NCI-H1105 treated with DMSO at 0.1 percent for 48 hours (cell line): ENCODE data around the gene NSFL1C.
A peak's percentile ranks its signal among the peaks of the same experiment; 100 is the strongest.

Experiments used
- DNase-seq: peaks from one replicate; lab custom pipeline; 2025; lab: John Stamatoyannopoulos, UW

The NSFL1C gene

DNA sequence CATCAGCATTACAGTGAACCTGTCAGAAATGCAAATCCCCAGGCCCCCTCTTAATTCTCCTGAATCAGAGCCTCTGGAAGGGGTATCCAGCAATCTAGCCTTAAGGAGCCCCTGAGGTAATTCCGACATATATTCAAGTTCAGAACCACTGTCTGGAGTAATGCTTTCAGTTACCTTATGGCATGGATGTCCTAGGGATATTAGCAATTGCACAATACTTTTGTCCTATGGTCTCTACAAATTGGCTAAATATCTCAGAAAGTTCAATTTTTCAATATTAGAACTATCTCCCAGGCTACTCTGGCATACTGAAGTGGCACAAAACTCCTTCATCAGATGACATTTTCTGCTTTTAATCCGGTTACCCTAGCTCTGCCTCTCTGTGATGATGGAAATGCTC is 6.4 kb downstream of the NSFL1C start:
- DNase-seq = no peak

DNA sequence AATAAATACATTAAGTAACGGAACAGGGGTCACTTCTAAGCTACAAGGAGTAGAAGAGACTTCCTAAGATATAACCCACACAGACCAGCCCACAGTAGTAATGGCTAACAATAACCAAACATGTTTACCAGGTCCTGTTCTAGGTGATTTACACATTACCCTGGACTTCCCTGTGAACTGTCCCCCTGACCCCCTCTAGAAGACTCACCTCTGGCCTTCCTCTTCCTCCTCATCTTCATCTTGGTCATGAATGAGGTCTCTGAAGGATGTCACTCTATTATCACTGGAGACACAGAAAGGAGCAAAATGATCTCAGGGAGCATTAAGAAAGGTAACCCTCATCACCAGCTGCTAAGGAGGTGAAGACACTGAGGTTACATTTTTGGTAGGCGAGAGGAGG is 8.7 kb downstream of the NSFL1C start:
- no peak for DNase-seq

DNA sequence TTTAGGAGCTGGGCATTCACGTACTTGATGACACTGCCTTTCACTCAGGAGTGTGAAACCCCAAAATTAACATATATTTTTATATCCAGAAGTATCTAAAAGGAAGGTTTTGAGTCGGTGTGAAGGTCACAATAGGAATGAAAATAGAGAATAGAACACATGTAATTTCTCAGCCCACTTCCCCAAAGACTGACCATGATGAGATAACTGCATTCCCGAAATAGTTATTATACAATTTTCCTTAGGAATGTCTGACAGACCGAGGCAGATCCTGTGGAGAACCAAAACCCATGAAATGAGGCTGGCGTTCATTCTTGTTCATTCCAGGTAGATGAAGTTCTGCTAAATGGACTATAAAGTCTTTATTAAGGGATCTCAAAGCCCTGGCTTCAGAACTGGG is 10.3 kb downstream of the NSFL1C start:
- DNase-seq = no peak

DNA sequence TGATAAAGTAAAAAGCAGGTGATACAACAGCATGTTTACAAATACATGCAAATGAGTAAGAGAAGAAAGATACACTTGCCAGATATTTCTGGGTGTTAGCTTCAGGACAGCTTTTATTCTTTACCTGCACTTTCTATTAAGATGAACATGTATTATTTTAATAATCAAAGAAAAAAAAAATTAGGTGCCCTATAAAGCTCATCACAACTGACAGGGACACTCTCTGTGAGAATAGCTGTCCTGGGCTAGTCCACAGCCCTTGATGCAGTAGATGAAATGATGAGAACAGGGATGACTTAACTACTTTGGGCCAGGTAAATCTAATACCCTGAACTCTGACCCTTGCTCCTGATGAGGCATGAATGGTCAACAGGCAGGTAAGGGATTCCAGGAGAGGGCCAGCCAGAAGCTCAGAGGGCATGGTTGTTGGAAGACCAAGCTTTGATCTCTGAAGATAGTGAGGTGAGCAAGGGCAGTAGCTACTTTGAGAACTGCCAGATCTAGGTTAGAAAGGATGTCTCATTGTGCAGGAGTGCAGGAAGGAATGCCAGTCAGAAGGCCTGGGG is 15.6 kb downstream of the NSFL1C start:
- DNase-seq = no peak

DNA sequence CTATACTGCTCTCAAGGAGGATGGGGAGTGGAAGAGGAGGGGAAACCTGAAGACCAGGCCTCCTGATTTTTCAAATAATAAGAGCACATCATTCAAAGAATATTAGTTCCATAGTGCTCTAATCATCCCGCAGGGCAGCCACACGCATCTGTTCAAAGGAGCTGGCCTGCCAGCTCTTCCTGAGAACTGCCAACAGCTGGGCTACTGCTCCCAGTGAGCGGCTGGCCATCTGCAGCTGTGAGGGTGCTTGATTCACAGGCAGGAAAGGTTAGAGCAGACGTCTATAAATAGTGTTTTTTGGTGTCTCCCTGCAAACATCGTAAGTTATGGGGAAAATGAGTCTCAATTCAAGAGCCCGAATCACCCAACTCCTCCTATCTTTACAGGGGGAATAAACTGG is 17.3 kb downstream of the NSFL1C start:
- no peak for DNase-seq

DNA sequence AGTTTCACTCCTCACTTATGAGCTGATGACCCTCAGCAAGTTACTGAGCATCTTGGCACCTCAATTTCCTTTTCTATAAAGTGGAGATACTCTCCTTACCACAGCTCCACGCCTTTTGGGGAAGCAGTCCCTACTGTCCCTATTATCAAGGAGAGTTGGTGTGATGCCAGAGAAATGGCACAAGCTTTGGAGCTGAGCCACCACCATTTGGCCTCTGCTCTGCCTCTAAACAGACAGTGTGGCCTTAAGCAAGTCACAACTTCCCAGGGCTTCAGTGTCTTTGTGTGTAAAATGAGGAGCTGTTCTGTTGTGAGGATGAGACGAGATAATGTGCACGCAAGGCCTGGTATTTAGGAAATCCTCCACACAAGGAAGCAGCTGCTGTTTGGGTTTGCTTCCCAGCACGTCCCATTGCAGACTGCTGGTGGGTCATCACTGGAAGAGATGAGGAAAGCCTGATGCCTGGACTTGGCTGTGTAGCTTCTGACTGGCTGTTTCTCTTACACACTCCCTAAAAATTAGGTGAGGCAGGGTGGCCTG is 18.5 kb downstream of the NSFL1C start:
- no peak for DNase-seq

DNA sequence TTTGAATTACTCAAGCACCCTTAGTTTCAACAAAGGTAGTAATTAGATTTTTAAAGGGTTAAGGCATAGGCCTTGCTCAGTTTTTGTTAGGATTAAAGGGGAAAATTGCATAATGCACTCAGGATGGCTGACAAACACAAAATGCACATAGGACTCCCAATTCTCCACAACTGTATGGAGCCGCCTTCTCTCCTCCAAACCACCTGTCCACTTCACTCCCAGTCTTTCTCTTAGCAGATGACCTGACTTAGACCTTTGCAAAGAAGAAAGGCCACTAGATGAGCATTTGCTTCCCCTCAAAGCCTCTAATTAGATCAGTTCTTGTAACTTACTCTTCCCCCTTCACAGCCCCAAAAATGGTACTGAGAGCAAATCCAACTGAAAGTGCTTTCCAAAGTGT is 20.1 kb downstream of the NSFL1C start:
- no peak for DNase-seq

DNA sequence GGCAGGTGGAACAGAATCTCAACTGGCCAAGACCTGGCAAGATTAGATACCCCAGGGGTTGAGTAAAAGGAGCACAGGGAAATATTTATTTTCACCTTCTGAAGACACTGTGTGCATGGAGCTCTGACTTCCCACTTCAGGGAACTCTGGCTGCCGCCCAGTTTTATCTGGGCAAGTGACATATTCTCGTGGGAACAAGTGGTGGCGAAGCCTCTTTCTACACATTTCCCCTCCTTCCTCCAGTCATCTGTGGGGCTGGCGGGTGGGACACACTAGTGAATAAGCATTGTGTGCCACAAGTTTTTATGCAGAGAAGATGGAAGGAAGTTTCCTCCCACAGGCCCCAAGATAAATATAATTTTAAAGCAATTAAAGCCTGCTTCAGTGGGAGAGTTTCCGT is 23.6 kb downstream of the NSFL1C start:
- DNase-seq = no peak

DNA sequence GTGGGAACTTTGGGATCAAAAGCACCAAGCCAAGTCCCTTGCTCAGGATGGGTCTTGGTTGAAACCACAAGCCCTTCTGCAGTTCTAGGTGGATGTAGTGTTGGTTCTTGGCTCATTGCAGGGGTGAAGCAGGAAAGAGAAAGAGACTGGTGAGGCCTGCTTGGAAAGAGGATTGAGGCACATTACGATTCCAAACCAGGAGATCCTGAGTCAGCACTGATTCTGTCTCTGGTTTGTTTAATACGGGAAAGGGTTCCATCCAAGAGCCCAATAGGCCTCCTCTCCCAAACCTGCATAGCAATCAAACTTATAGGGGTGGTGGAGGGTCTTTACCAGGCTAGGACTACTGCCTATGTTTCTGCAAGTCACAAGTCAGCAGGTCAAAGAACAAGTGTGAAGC is 24.3 kb downstream of the NSFL1C start:
- DNase-seq = no peak

DNA sequence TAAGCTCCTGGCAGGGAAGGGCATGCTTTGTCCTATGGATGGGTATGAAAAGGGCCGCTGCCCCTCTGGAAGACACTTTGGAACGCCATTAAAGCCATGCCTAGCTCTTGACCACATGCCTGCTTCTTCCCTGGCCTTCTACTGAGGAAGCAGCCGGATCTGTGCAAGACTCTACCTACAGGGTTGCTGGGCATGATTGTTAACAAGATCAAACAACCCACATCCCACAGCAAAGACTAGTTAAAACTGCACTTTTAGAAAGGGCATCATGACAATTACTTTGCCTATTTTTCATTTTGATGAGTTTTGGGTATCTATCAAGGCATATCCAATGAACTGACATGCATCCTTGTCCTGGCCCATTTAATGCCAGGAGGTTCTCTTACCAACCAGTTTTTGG is 25.5 kb downstream of the NSFL1C start:
- no peak for DNase-seq

DNA sequence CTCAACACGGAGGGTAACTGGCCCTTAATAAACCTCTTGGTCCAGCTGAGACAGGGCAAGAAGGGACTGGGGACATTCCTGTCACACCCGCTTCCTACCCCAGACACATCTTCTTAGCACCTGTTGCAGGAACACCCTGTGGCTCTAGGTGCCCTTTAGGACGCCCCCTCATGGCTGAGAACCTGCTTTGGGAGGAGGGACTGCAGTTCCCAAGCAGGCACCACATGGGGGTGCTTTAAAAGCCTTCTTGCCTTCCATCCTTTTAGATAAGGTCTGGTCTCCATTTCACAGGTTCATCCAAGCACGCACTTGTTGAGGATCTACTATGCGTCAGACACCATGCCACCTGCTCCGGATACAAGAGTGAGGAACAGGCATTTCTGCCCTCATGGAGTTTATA is 26.6 kb downstream of the NSFL1C start:
- no peak for DNase-seq

DNA sequence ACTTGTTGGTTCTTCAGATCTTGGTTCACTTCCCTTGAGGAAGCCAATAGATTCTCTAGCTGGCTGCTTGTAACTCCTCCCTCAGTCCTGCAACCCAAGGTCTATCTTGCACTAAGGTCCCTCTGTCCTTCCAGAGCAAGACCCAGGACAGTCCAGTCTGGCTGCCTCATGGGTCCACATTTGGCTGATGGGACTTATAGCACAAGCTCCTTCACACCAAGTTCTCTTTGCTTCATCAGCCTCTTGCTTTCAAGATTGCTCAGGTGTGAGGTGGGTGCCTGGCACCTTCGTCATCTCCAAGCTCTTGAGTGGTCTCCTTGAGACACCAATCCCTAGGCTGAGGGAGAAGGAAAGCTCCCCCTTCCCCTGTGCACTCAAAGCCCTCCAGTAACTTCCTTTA is 28.3 kb downstream of the NSFL1C start:
- no peak for DNase-seq

DNA sequence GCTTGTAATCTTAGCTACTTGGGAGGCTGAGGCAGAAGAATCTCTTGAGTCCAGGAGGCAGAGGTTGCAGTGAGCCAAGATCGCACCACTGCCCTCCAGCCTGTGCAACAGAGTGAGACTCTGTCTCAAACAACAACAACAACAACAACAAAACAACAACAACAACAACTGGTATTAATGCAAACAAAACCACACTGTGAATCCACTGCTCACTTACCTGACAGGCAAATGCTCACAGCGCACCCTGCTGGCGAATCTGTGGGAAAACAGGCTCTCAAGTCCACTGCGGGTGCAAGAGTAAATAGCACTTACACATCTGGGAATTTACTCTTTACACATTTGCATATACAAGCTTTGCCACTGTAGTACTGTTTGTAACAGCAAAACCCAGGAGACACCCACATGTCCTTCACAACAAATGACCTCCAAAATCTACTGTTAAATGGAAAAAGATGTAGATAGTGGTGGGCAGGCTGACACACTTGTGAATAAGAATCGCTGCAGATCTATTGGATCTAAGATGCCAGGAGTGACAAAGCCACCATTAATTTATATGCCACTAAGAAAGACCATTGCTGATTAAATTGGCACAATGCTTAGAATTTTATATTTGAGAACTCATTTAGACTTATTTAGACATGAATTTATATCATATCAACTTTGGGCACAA is 29.3 kb downstream of the NSFL1C start:
- peak; percentile 68 for DNase-seq

DNA sequence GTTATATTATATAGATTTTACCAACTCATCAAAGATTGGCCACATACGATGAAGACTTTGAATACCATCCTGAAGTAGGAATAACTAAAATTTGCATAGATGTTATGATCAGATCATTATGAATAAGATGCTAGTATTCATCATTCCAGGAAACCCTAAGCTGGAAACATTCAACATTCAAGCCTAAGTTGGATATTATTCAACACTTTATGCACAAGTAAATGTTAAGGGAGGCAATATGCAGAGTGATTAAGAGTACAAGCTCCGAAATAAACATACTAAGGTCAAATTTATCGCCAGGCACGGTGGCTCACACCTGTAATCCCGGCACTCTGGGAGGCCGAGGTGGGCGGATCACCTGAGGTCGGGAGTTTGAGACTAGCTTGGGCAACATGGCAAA is 30.4 kb downstream of the NSFL1C start:
- no peak for DNase-seq

DNA sequence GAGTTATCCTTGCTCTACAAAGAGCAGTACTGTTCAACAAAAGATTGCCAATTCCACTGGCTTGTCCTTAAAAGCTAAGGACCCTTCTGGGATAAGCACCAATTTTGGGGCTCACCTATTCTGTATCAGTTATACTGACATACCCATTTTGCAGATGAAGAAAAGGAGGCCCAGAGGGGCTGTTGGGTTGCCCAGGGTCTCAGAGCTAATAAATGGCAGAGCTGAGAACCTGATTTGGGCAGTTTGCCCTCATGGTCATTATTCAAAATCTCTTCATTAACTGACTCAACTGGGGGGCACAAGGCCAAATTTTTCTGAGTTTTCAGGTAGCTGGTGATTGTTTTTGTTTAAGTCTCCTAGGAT is 31.3 kb downstream of the NSFL1C start:
- no peak for DNase-seq

DNA sequence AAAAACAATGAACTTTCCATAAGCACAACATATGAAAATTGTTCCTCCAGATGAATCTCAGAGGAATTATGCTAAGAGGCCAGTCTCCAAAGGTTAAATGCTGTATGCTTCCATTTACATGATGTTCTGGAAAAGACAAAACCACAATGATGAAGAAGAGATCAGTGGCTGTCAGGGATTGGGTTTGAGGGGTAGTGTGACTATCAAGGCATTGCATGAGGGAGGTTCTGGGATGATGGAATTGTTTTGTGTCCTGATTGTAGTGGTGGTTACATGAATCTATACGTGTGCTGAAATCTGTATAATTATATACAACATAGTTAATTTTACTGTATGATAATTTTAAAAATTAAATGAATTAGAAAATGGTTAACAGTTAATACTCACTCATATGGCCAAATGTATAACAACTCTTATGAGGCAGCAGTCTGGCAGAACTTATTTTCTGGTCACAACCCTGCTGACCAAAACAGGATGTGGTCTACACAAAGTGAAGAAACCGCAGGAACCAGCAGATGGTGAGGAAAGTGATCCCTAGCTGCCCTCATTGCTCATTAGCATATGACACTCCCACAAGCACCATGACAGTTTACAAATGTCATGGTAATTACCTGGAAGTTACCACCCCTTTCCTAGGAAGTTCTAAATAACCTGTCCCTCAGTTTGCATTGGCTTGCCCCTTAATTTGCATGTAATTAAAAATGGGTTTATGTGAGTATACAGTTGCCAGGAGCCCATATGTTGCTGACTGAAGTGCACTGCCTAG is 31.9 kb downstream of the NSFL1C start:
- DNase-seq = no peak

DNA sequence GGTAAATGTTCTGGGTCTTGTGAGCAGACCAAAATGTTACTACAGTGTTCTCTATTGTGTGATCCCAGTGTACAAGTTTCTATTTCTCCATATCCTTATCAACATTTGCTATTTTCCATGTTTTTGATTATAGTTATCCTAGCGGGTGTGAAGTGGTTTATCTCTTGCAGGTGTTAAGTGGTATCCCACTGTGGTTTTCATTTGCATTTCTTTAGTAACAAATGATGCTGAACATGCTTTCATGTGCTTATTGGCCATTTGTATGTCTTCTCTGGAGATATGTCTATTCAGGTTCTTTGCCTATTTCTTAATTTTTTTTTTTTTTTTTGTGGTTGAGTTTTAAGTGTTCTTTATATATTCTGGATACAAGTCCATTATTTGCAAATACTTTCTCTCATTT is 35.5 kb downstream of the NSFL1C start:
- DNase-seq = no peak

DNA sequence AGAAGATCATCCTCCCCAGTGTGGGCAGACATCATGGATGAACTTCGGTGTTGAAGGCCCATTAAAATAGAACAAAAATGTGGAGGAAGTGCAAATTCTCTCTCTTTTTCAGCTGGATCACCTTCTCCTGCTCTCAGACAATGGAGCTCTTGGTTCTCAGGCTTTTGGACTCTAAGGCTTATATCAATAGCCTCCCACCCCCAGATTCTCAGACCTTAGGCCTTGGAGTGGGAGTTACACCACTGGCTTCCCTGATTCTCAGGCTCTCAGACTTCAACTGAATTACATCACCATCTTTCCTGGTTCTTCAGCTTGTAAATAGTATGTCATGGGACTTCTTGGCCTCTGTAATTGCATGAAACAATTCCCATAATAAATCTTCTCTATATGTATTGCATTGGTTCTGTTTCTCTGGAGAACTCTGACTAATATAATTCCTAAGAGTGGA is 36.6 kb downstream of the NSFL1C start:
- DNase-seq = no peak

DNA sequence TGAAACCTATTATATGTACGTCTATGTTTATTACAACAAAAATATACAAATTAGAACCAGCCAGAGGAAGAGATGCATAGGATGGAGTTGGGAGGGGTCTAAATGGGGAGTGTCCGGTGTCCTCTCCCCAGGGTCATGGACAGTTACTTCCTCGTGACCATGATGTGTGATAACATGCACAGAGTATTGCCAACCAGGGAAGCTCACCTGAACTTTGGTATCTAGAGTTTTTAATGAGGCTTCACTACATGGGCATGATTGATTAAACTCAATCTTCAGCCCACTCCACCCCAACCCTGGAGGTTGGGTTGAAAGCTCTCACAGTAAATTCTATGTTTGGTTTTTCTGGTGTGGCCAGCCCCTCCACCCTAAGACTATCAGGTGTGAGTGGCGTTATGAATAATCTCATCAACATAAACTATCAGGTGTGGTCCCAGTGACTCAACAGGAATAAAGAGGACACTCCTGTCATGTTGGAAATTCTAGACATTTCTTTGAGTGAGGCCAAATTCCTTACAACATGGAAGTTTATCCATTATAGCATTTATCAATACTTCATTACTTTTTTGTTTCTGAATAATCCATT is 37.4 kb downstream of the NSFL1C start:
- no peak for DNase-seq

DNA sequence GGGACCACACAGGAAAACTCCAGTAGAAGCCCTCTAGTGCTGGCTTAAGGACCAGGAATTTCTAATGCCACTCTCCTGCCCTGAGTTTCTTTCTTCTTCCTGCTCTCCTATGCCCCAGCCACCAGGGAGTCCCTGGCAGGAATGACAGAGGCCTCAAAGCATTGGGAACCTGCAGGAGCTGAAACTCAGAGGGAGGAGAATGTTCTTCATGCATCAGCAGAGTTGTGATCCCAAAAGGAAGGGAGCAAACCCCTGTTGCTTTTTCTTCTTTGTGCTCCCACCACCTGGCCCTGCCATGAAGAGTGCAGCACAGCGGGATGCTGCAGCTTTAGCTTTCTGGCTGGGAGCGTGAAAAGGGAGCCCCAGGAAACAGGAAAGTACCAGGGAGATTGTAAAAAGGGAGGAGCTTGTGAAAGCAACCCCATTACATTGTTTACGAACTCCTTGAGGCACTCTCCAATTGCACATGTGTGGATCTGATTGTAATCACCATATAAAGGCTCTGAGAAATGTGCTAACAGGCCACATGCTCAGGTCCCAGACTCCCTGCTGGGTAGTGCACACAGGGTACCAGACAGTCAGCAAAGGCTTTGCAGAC is 39.1 kb downstream of the NSFL1C start:
- DNase-seq = peak; percentile 23

DNA sequence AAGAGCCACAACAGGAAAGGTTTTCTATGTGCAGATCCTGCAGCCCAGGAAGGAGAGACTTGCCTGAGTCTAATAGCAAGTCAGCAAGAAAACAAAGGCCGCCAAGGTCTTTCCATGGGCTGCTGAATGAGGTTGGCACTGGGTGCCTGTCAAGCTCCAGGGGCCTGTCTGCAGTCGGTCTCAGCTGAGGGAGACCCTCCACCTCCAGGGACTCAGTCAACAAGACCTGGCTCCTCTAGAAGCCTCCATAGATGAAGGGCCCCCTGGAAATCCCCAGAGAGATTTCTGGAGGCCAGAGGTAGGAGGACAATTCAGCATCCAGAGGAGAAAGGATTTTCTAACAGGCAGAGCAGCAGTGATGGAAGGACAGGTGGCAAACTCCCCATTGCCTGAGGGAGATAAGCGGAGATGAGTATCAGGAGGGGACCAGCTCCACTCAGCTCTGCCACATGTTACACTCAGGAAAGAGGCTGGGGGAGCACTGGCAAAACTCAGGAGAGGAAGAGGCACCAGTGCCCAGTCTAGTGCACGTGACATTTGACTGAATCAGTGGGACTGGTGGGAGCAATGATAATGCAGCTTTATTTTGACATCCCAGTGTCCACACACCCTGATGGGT is 40.3 kb downstream of the NSFL1C start:
- DNase-seq = no peak

DNA sequence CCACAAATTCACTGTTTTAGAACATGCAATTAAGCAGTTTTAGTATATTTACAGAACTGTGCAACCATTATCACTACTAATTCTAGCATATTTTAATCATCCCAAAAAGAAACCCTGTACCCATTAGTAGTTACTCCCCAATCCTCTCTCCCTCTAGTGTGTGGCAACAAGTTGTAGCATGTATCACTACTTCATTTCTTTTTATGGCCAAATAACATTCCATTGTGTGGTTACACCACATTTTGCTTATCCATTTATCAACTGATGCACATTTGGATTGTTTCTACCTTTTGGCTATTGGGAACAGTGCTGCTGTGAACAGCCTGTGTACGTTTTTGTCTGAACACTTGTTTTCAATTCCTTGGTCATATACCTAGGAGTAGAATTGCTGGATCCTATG is 42.3 kb downstream of the NSFL1C start:
- no peak for DNase-seq
